WTC11 (cell line): ENCODE data around the gene TRRAP. TPM values are rescaled to one million over a fixed set of nuclear protein-coding genes. Genes with fewer than 3 reads are reported as not detected.

Experiments used
- ATAC-seq: fragments of 200-7000 bp; cut with Tn5 transposase; 2 replicates; pipeline ENCODE4 v1.10.0; 2021; ENCODE audit warnings: mild to moderate bottlenecking, moderate library complexity
- CTCF ChIA-PET: fragments of 300-600 bp; sonication (Branson Sonifier 250); formaldehyde crosslinking; loops from one replicate; lab custom pipeline; 2021; ENCODE audit warnings: antibody characterized with exemption; lab: Charles Lee
- POLR2A ChIA-PET: fragments of 350-600 bp; sonication (Branson Sonifier 250); formaldehyde crosslinking; loops from one replicate; lab custom pipeline; 2021; ENCODE audit warnings: antibody characterized with exemption; lab: Charles Lee
- DNase-seq: peaks from one replicate; pipeline ENCODE4 v3.0.0; 2021; ENCODE audit warnings: low spot score
- H3K27ac Mint-ChIP-seq: 2 replicates; pipeline ENCODE4 v1.8.0; 2021; ENCODE audit warnings: mixed read lengths
- H3K27me3 Mint-ChIP-seq: 2 replicates; pipeline ENCODE4 v1.8.0; 2021; ENCODE audit warnings: low read depth, mild to moderate bottlenecking, moderate library complexity, mixed read lengths
- H3K36me3 Mint-ChIP-seq: 2 replicates; pipeline ENCODE4 v1.8.0; 2021; ENCODE audit warnings: mixed read lengths
- H3K4me1 Mint-ChIP-seq: 2 replicates; pipeline ENCODE4 v1.8.0; 2022; ENCODE audit warnings: mixed read lengths
- H3K4me3 Mint-ChIP-seq: 2 replicates; pipeline ENCODE4 v1.8.0; 2021; ENCODE audit warnings: mild to moderate bottlenecking, moderate library complexity, mixed read lengths
- H3K9me3 Mint-ChIP-seq: 2 replicates; pipeline ENCODE4 v1.8.0; 2021; ENCODE audit warnings: mixed read lengths
- CREM ChIP-seq: sonication (generic); formaldehyde crosslinking; IDR thresholded peaks from 2 replicates; pipeline ENCODE4 v1.8.1; 2022; ENCODE audit warnings: mild to moderate bottlenecking, missing genetic modification reagents, moderate library complexity
- EMX1 ChIP-seq: fragments of 250-450 bp; sonication (Bioruptor Pico); IDR thresholded peaks from 2 replicates; pipeline ENCODE4 v1.8.0; 2021; ENCODE audit warnings: mild to moderate bottlenecking
- FOXK1 ChIP-seq: sonication (generic); formaldehyde crosslinking; IDR thresholded peaks from 2 replicates; pipeline ENCODE4 v1.8.0; 2022; ENCODE audit warnings: mild to moderate bottlenecking, moderate library complexity, missing genetic modification reagents
- GTF2I ChIP-seq: fragments of 250-450 bp; sonication (Bioruptor Pico); conservative IDR thresholded peaks from 2 replicates; pipeline ENCODE4 v1.4.0; 2021; ENCODE audit warnings: mild to moderate bottlenecking
- NR3C1 ChIP-seq: sonication (generic); formaldehyde crosslinking; conservative IDR thresholded peaks from 2 replicates; pipeline ENCODE4 v1.8.1; 2023; ENCODE audit warnings: low read depth, mild to moderate bottlenecking, missing genetic modification reagents
- TCF7 ChIP-seq: sonication (generic); formaldehyde crosslinking; IDR thresholded peaks from 2 replicates; pipeline ENCODE4 v1.8.0; 2022; ENCODE audit warnings: mild to moderate bottlenecking, low read depth, missing genetic modification reagents, moderate library complexity
- TP53 ChIP-seq: sonication (generic); formaldehyde crosslinking; IDR thresholded peaks from 2 replicates; pipeline ENCODE4 v1.8.1; 2023; ENCODE audit warnings: mild to moderate bottlenecking, missing genetic modification reagents
- ZBTB21 ChIP-seq: sonication (generic); formaldehyde crosslinking; IDR thresholded peaks from 2 replicates; pipeline ENCODE4 v1.8.1; 2023; ENCODE audit warnings: mild to moderate bottlenecking, missing genetic modification reagents, borderline replicate concordance
- ZNF263 ChIP-seq: sonication (generic); formaldehyde crosslinking; IDR thresholded peaks from 2 replicates; pipeline ENCODE4 v1.8.1; 2022; ENCODE audit warnings: low read depth, mild to moderate bottlenecking, moderate library complexity, missing genetic modification reagents
- ZNF317 ChIP-seq: sonication (generic); formaldehyde crosslinking; IDR thresholded peaks from 2 replicates; pipeline ENCODE4 v1.8.1; 2023; ENCODE audit warnings: low read depth, mild to moderate bottlenecking, moderate library complexity, missing genetic modification reagents, borderline replicate concordance
- ZNF671 ChIP-seq: fragments of 250-450 bp; sonication (Bioruptor Pico); IDR thresholded peaks from 2 replicates; pipeline ENCODE4 v1.8.0; 2021; ENCODE audit warnings: mild to moderate bottlenecking
- total RNA-seq: library from RNA; stranded (reverse); gene quantifications from 3 replicates; pipeline ENCODE4 v1.2.3, GENCODE V29; 2021
- TF ChIP-seq, protein P1 (sequence below): sonication (generic); formaldehyde crosslinking; IDR thresholded peaks from 2 replicates; pipeline ENCODE4 v1.8.0; 2022; ENCODE audit warnings: mild to moderate bottlenecking, missing genetic modification reagents
- TF ChIP-seq, protein P2 (sequence below): sonication (generic); formaldehyde crosslinking; conservative IDR thresholded peaks from 2 replicates; pipeline ENCODE4 v1.8.1; 2022; ENCODE audit warnings: mild to moderate bottlenecking, missing genetic modification reagents
- TF ChIP-seq, protein P3 (sequence below): sonication (generic); formaldehyde crosslinking; IDR thresholded peaks from 2 replicates; pipeline ENCODE4 v1.8.0; 2022; ENCODE audit warnings: missing genetic modification reagents
- TF ChIP-seq, protein P4 (sequence below): sonication (generic); formaldehyde crosslinking; IDR thresholded peaks from 2 replicates; pipeline ENCODE4 v1.8.1; 2022; ENCODE audit warnings: mild to moderate bottlenecking, missing genetic modification reagents, moderate library complexity, borderline replicate concordance
- TF ChIP-seq, protein P5 (sequence below): sonication (generic); formaldehyde crosslinking; IDR thresholded peaks from 2 replicates; pipeline ENCODE4 v1.8.1; 2022; ENCODE audit warnings: mild to moderate bottlenecking, moderate library complexity, missing genetic modification reagents
- TF ChIP-seq, protein P6 (sequence below): sonication (generic); formaldehyde crosslinking; IDR thresholded peaks from 2 replicates; pipeline ENCODE4 v1.8.0; 2023; ENCODE audit warnings: missing genetic modification reagents
- TF ChIP-seq, protein P7 (sequence below): sonication (generic); formaldehyde crosslinking; conservative IDR thresholded peaks from 2 replicates; pipeline ENCODE4 v1.8.1; 2023; ENCODE audit warnings: mild to moderate bottlenecking, low read depth, missing genetic modification reagents, moderate library complexity

The TRRAP gene
- total RNA-seq, 1 experiment from 2014 or later, result 46.5 TPM

DNA sequence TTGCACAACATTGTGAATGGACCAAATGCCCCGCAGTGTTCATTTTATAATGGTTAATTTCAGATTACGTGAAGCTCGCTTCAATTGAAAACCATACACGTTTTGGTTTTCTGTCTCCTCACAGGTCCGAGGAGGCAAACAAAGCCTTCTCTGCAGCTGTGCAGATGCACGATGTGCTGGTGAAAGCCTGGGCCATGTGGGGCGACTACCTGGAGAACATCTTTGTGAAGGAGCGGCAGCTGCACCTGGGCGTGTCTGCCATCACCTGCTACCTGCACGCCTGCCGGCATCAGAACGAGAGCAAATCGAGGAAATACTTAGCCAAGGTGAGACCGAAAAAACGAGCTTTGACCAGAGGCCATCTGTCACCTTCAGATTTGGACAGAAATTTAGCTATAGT is 110.3 kb downstream of the TRRAP start:
- no peak for TF ChIP-seq ZBTB21
- TF ChIP-seq, protein P1, sequence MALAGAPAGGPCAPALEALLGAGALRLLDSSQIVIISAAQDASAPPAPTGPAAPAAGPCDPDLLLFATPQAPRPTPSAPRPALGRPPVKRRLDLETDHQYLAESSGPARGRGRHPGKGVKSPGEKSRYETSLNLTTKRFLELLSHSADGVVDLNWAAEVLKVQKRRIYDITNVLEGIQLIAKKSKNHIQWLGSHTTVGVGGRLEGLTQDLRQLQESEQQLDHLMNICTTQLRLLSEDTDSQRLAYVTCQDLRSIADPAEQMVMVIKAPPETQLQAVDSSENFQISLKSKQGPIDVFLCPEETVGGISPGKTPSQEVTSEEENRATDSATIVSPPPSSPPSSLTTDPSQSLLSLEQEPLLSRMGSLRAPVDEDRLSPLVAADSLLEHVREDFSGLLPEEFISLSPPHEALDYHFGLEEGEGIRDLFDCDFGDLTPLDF (CRISPR knock-in tag), result no peak
- TF ChIP-seq, protein P2, sequence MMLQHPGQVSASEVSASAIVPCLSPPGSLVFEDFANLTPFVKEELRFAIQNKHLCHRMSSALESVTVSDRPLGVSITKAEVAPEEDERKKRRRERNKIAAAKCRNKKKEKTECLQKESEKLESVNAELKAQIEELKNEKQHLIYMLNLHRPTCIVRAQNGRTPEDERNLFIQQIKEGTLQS (CRISPR knock-in tag), result no peak
- TF ChIP-seq, protein P3, sequence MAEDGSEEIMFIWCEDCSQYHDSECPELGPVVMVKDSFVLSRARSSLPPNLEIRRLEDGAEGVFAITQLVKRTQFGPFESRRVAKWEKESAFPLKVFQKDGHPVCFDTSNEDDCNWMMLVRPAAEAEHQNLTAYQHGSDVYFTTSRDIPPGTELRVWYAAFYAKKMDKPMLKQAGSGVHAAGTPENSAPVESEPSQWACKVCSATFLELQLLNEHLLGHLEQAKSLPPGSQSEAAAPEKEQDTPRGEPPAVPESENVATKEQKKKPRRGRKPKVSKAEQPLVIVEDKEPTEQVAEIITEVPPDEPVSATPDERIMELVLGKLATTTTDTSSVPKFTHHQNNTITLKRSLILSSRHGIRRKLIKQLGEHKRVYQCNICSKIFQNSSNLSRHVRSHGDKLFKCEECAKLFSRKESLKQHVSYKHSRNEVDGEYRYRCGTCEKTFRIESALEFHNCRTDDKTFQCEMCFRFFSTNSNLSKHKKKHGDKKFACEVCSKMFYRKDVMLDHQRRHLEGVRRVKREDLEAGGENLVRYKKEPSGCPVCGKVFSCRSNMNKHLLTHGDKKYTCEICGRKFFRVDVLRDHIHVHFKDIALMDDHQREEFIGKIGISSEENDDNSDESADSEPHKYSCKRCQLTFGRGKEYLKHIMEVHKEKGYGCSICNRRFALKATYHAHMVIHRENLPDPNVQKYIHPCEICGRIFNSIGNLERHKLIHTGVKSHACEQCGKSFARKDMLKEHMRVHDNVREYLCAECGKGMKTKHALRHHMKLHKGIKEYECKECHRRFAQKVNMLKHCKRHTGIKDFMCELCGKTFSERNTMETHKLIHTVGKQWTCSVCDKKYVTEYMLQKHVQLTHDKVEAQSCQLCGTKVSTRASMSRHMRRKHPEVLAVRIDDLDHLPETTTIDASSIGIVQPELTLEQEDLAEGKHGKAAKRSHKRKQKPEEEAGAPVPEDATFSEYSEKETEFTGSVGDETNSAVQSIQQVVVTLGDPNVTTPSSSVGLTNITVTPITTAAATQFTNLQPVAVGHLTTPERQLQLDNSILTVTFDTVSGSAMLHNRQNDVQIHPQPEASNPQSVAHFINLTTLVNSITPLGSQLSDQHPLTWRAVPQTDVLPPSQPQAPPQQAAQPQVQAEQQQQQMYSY (CRISPR knock-in tag), result no peak
- no peak for TF ChIP-seq TCF7 (CRISPR knock-in tag)
- no peak for TF ChIP-seq ZNF263 (CRISPR knock-in tag)
- TF ChIP-seq, protein P4, sequence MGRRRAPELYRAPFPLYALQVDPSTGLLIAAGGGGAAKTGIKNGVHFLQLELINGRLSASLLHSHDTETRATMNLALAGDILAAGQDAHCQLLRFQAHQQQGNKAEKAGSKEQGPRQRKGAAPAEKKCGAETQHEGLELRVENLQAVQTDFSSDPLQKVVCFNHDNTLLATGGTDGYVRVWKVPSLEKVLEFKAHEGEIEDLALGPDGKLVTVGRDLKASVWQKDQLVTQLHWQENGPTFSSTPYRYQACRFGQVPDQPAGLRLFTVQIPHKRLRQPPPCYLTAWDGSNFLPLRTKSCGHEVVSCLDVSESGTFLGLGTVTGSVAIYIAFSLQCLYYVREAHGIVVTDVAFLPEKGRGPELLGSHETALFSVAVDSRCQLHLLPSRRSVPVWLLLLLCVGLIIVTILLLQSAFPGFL (CRISPR knock-in tag), result no peak
- TF ChIP-seq CREM, result no peak
- TF ChIP-seq ZNF671 (CRISPR knock-in tag), result no peak
- TF ChIP-seq, protein P5, sequence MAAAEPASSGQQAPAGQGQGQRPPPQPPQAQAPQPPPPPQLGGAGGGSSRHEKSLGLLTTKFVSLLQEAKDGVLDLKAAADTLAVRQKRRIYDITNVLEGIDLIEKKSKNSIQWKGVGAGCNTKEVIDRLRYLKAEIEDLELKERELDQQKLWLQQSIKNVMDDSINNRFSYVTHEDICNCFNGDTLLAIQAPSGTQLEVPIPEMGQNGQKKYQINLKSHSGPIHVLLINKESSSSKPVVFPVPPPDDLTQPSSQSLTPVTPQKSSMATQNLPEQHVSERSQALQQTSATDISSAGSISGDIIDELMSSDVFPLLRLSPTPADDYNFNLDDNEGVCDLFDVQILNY (CRISPR knock-in tag), result no peak
- TF ChIP-seq FOXK1 (CRISPR knock-in tag), result no peak
- TF ChIP-seq, protein P6, sequence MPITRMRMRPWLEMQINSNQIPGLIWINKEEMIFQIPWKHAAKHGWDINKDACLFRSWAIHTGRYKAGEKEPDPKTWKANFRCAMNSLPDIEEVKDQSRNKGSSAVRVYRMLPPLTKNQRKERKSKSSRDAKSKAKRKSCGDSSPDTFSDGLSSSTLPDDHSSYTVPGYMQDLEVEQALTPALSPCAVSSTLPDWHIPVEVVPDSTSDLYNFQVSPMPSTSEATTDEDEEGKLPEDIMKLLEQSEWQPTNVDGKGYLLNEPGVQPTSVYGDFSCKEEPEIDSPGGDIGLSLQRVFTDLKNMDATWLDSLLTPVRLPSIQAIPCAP (CRISPR knock-in tag), result no peak
- TF ChIP-seq NR3C1, result no peak
- no peak for TF ChIP-seq ZNF317 (CRISPR knock-in tag)
- no peak for TF ChIP-seq EMX1 (CRISPR knock-in tag)
- no peak for TF ChIP-seq TP53 (CRISPR knock-in tag)
- TF ChIP-seq GTF2I (CRISPR knock-in tag), result no peak
- TF ChIP-seq, protein P7, sequence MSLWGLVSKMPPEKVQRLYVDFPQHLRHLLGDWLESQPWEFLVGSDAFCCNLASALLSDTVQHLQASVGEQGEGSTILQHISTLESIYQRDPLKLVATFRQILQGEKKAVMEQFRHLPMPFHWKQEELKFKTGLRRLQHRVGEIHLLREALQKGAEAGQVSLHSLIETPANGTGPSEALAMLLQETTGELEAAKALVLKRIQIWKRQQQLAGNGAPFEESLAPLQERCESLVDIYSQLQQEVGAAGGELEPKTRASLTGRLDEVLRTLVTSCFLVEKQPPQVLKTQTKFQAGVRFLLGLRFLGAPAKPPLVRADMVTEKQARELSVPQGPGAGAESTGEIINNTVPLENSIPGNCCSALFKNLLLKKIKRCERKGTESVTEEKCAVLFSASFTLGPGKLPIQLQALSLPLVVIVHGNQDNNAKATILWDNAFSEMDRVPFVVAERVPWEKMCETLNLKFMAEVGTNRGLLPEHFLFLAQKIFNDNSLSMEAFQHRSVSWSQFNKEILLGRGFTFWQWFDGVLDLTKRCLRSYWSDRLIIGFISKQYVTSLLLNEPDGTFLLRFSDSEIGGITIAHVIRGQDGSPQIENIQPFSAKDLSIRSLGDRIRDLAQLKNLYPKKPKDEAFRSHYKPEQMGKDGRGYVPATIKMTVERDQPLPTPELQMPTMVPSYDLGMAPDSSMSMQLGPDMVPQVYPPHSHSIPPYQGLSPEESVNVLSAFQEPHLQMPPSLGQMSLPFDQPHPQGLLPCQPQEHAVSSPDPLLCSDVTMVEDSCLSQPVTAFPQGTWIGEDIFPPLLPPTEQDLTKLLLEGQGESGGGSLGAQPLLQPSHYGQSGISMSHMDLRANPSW (CRISPR knock-in tag), result no peak
- CTCF ChIA-PET, result no interaction called here
- H3K27ac Mint-ChIP-seq, result no peak overlapping the region
- H3K9me3 Mint-ChIP-seq, result peaks cover 20% of the 10 kb centered on the region
- no peaks in the 10 kb centered on the region for H3K4me1 Mint-ChIP-seq
- POLR2A ChIA-PET, result no interaction called here
- H3K4me3 Mint-ChIP-seq, result no peak overlapping the region
- no peaks in the 10 kb centered on the region for H3K27me3 Mint-ChIP-seq
- ATAC-seq (no peak), DNase-seq (no peak)
- peaks cover 91% of the 10 kb centered on the region for H3K36me3 Mint-ChIP-seq
